PC-3 (cell line): ENCODE measurements around the gene SEC23A. TPM values are rescaled to one million over a fixed set of nuclear protein-coding genes. Genes with fewer than 3 reads are reported as not detected.
"Not testable (repeated sequence)": the region's sequence is repeated elsewhere in the genome, so short reads cannot be mapped to it uniquely, and the experiment has no call there.

Source experiments
- ATAC-seq: fragments of 200-7000 bp; cut with Tn5 transposase; 2 replicates; pipeline ENCODE4 v1.9.1; 2020; ENCODE audit warnings: mild to moderate bottlenecking, moderate library complexity
- BruUV-seq: library from RNA; stranded (reverse); fragments of 400-500 nt; replicated peaks from 2 replicates; lab custom pipeline; 2021; lab: Mats Ljungman, UMichigan
- CTCF ChIA-PET: fragments of 300-600 bp; sonication (Branson Sonifier 250); formaldehyde crosslinking; loops from one replicate; lab custom pipeline; 2022; ENCODE audit warnings: antibody characterized with exemption; lab: Charles Lee
- POLR2A ChIA-PET: fragments of 300-600 bp; sonication (Branson Sonifier 250); formaldehyde crosslinking; loops from one replicate; lab custom pipeline; 2022; ENCODE audit warnings: antibody characterized with exemption; ENCODE audit not compliant: unreplicated experiment; lab: Charles Lee
- DNase-seq: peaks from one replicate; pipeline ENCODE4 v3.0.0-alpha.2; 2015
- H2AFZ ChIP-seq: fragments of 300-600 bp; sonication (generic); 2 replicates; pipeline ENCODE4 v1.6.0; 2016; ENCODE audit warnings: antibody characterized with exemption, low read length
- H3F3A ChIP-seq: fragments of 300-600 bp; sonication (generic); one replicate; pipeline ENCODE4 v1.6.0; 2017; ENCODE audit warnings: antibody characterized with exemption, low read length, control low read depth, mild to moderate bottlenecking; ENCODE audit not compliant: unreplicated experiment
- H3K27ac ChIP-seq: fragments of 300-600 bp; sonication (generic); 2 replicates; pipeline ENCODE4 v1.5.1; 2016; ENCODE audit warnings: mild to moderate bottlenecking, low read length
- H3K27me3 ChIP-seq: fragments of 300-600 bp; sonication (generic); 2 replicates; pipeline ENCODE4 v1.6.1; 2016; ENCODE audit warnings: low read length, mixed read lengths
- H3K36me3 ChIP-seq: fragments of 300-600 bp; sonication (generic); 2 replicates; pipeline ENCODE4 v1.6.1; 2016; ENCODE audit warnings: low read depth, mixed run types, low read length, mixed read lengths
- H3K4me1 ChIP-seq: fragments of 300-600 bp; sonication (generic); 2 replicates; pipeline ENCODE4 v1.5.1; 2016; ENCODE audit warnings: low read length; ENCODE audit not compliant: insufficient read depth
- H3K4me2 ChIP-seq: fragments of 300-600 bp; sonication (generic); 2 replicates; pipeline ENCODE4 v1.6.0; 2016; ENCODE audit warnings: low read length
- H3K4me3 ChIP-seq: fragments of 300-600 bp; sonication (generic); 2 replicates; pipeline ENCODE4 v1.5.1; 2016; ENCODE audit warnings: mild to moderate bottlenecking, low read length, mixed read lengths
- H3K79me2 ChIP-seq: fragments of 300-600 bp; sonication (generic); 2 replicates; pipeline ENCODE4 v1.6.1; 2017; ENCODE audit warnings: low read length, mixed read lengths
- H3K9ac ChIP-seq: fragments of 300-600 bp; sonication (generic); 2 replicates; pipeline ENCODE4 v1.6.0; 2016; ENCODE audit warnings: mild to moderate bottlenecking, low read length
- H3K9me2 ChIP-seq: fragments of 300-600 bp; sonication (generic); replicated peaks from 2 replicates; pipeline ENCODE4 v1.6.1; 2016; ENCODE audit warnings: mixed run types, low read length, mixed read lengths
- H3K9me3 ChIP-seq: fragments of 300-600 bp; sonication (generic); 2 replicates; pipeline ENCODE4 v1.6.1; 2016; ENCODE audit warnings: low read length, mixed read lengths
- H4K20me1 ChIP-seq: fragments of 300-600 bp; sonication (generic); 2 replicates; pipeline ENCODE4 v1.6.1; 2016; ENCODE audit warnings: low read length, mixed read lengths
- EZH2 ChIP-seq: fragments of 300-600 bp; sonication (generic); IDR thresholded peaks from one replicate; pipeline ENCODE4 v1.6.1; 2017; ENCODE audit warnings: antibody characterized with exemption, mild to moderate bottlenecking, low read length; ENCODE audit not compliant: unreplicated experiment
- EZH2phosphoT487 ChIP-seq: fragments of 300-600 bp; sonication (generic); IDR thresholded peaks from 2 replicates; pipeline ENCODE4 v1.6.1; 2018; ENCODE audit warnings: mild to moderate bottlenecking, antibody characterized with exemption, low read length, borderline replicate concordance
- intact Hi-C: fragments of 100-400 bp; cut with micrococcal nuclease; formaldehyde crosslinking; loops from 2 replicates; pipeline ENCODE4 v1.9.0; 2023
- total RNA-seq: library from RNA; depleted of rRNA; stranded (reverse); fragments of >200 nt; gene quantifications from 2 replicates; pipeline ENCODE4 v1.2.3, GENCODE V29; 2014
- TF ChIP-seq, protein P1 (sequence below): fragments of 300-600 bp; sonication (generic); conservative IDR thresholded peaks from 2 replicates; pipeline ENCODE4 v1.5.1; 2017; ENCODE audit warnings: antibody characterized with exemption, low read depth, mild to moderate bottlenecking, low read length

Gene SEC23A
- total RNA-seq, 1 experiment from 2014 or later: 67.0 TPM

DNA sequence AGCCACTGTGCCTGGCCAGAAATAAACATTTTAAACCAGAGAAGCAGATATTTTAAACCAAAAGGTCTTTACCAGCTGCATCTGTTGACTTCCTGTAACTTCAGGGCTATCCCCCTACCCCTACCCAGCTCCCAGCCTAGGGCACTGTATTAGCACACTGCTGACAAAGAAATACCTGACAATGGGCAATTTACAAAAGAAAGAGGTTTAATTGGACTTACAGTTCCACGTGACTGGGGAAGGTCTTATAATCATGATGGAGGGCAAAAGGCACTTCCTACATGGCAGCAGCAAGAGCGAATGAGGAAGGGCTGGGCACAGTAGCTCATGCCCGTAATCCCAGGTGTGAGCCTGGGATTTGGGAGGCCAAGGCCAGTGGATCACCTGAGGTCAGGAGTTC is 37.1 kb upstream of the SEC23A start:
- no peak overlapping the region for H3K9ac ChIP-seq
- no peak overlapping the region for H2AFZ ChIP-seq
- no peaks in the 10 kb centered on the region for H4K20me1 ChIP-seq
- POLR2A ChIA-PET: no interaction called here
- ATAC-seq: no peak
- TF ChIP-seq, protein P1, sequence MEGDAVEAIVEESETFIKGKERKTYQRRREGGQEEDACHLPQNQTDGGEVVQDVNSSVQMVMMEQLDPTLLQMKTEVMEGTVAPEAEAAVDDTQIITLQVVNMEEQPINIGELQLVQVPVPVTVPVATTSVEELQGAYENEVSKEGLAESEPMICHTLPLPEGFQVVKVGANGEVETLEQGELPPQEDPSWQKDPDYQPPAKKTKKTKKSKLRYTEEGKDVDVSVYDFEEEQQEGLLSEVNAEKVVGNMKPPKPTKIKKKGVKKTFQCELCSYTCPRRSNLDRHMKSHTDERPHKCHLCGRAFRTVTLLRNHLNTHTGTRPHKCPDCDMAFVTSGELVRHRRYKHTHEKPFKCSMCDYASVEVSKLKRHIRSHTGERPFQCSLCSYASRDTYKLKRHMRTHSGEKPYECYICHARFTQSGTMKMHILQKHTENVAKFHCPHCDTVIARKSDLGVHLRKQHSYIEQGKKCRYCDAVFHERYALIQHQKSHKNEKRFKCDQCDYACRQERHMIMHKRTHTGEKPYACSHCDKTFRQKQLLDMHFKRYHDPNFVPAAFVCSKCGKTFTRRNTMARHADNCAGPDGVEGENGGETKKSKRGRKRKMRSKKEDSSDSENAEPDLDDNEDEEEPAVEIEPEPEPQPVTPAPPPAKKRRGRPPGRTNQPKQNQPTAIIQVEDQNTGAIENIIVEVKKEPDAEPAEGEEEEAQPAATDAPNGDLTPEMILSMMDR: no peak
- no peak for TF ChIP-seq EZH2
- no peak for TF ChIP-seq EZH2phosphoT487
- DNase-seq: no peak
- intact Hi-C loops: no loop called here
- no peak overlapping the region for H3K27ac ChIP-seq
- H3F3A ChIP-seq: no peaks in the 10 kb centered on the region
- H3K4me3 ChIP-seq: no peak overlapping the region
- no peak overlapping the region for H3K4me2 ChIP-seq
- H3K27me3 ChIP-seq: no peaks in the 10 kb centered on the region
- no TSS peak for BruUV-seq
- H3K9me3 ChIP-seq: no peaks in the 10 kb centered on the region
- peaks cover 32% of the 10 kb centered on the region for H3K36me3 ChIP-seq
- no peaks in the 10 kb centered on the region for H3K9me2 ChIP-seq
- CTCF ChIA-PET: no interaction called here
- no peaks in the 10 kb centered on the region for H3K79me2 ChIP-seq
- no peaks in the 10 kb centered on the region for H3K4me1 ChIP-seq

DNA sequence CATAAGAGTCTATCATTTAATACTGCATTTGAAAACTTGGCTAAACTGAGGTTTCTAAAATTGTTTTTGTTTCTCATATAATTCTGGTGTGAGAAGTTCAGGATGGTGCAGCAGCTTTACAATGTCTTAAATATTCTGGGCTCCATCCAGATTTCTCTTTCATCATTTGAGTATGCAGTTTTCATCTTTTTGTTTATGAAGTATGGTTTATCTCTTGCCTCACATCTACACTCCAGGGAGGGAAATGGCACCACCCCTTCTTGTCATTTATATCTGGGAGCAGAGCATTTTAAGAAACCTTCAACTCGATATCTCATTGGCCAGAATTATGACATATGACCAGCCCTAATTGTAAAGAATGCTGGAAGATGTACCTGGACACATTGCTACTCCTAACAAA is 35.4 kb upstream of the SEC23A start:
- Histone ChIP-seq H3K9me2 (no peaks in the 10 kb centered on the region), H3K79me2 (no peaks in the 10 kb centered on the region), H4K20me1 (no peaks in the 10 kb centered on the region), H3K27me3 (no peaks in the 10 kb centered on the region), H2AFZ (no peak overlapping the region), H3F3A (no peaks in the 10 kb centered on the region), H3K4me3 (no peak overlapping the region), H3K4me1 (no peaks in the 10 kb centered on the region), H3K36me3 (peaks cover 46% of the 10 kb centered on the region), H3K4me2 (no peak overlapping the region), H3K27ac (no peak overlapping the region), H3K9ac (no peak overlapping the region), H3K9me3 (no peaks in the 10 kb centered on the region)
- DNase-seq: no peak
- ATAC-seq: no peak
- ChIA-PET CTCF (no interaction called here), POLR2A (no interaction called here)
- BruUV-seq: no TSS peak
- intact Hi-C loops: no loop called here
- TF ChIP-seq EZH2 (no peak), EZH2phosphoT487 (no peak)
- TF ChIP-seq, protein P1: no peak

DNA sequence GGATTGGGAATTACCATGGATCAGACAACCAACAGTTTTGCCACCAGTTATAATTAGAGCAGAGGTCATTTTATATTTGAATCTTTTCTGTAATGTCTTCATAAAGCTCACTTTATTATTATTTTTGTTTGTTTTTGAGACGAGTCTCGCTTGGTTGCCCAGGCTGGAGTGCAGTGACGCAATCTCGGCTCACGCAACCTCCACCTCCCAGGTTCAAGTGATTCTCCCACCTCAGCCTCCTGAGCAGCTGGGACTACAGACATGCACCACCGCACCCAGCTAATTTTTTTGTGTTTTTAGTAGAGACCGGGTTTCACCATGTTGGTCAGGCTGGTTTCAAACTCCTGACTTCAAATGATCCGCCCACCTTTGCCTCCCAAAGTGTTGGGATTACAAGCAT is 34.8 kb upstream of the SEC23A start:
- H3K9me2 ChIP-seq, DNase-seq, intact Hi-C loops, CTCF ChIA-PET, POLR2A ChIA-PET, H2AFZ ChIP-seq, ATAC-seq, H3F3A ChIP-seq, H3K9me3 ChIP-seq, H4K20me1 ChIP-seq, H3K79me2 ChIP-seq, H3K9ac ChIP-seq, BruUV-seq, H3K4me2 ChIP-seq, H3K27me3 ChIP-seq, H3K4me3 ChIP-seq, H3K4me1 ChIP-seq, H3K27ac ChIP-seq: not testable (repeated sequence)
- peaks cover 48% of the 10 kb centered on the region for H3K36me3 ChIP-seq
